Activated T-cell treated with anti-CD3 and anti-CD28 coated beads for 24 hours (primary cell): Measurements from ENCODE around the gene HIPK3.

Experiments
- DNase-seq: peaks from one replicate; pipeline ENCODE4 v3.0.0-alpha.2; 2020; ENCODE audit warnings: low read depth

The HIPK3 gene

DNA sequence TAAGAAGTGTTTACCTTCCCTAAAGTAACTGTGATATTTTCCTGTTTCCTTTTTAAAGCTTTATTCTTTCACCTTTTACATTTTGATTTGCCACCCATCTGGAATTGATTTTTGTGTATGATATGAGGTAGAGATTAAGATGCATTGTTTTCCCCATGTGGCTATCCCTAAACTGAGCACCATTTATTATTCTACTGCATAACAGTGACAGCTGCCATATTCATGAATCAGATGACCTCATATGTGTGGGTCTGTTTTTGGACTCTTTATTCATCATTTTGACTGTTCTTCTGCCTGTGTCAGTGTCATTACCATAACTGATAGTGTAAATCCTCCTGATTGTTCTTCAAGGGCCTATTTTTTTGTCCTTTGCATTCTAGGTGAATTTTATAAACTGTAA is 50.8 kb downstream of the HIPK3 start:
- no peak for DNase-seq

DNA sequence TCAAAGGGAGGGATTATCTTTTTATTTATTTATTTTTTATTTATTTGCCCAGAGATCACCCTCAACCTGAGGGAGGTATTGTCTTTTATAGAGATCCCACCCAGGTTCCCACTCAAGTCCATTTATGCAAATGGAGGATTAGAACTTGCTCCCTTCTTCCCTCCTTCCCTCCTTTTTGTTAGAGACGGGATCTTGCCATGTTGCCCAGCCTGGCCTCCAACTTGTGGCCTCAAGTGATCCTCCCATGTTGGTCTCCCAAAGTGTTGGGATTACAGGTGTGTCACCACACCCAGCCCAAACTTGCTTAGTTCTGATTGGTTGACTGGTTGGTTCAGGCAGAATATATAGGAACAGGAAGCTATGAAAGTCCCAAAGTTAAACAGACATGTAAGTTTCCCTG is 51.9 kb downstream of the HIPK3 start:
- DNase-seq: no peak

DNA sequence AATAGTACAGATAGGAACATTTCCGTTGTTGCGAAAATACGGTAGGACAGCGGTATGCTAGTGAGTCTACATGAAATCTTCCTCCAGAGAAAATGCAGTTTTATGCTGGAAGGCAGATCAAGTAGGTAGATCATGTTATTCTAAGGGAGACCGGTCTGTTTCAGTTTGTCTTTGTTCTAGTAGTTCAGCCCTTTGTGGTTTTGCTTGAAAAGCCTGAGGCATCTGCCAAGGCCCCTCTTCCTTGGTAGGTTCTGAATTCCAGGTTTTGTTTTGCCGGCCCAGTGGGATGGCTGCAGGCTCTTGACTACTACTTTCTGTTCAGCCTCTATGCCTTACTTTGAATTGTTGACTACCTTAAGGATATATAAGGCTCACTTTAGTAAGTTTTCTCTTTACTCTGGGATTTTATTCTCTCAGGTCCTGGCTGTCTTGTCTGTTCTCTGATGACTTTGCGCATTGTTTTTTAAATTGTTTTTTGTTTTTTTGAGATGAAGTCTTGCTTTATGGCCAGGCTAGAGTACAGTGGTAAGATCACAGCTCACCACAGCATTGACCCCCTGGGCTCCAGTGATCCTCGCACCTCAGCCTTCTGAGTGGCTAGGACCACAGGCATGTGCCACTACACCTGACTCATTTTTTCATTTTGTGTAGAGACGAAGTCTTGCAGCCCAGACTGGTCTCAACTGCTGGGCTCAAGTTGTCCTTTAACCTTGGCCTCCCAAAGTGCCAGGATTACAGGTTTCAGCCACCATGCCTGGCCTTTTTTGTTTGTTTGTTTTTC is 53.7 kb downstream of the HIPK3 start:
- no peak for DNase-seq

DNA sequence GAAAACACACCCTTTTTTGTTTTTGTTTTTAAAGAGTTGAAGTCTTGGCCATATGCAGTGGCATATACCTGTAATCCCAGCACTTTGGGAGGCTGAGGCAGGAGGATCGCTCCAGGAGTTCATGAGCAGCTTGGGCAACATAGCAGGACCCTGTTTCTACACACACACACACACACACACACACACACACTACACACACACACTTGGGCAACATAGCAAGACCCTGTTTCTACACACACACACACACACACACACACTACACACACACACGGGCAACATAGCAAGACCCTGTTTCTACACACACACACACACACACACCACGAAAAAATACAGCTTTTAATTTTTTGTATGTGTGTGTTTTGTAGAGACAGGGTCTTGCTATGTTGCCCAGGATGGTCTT is 54.5 kb downstream of the HIPK3 start:
- DNase-seq: no peak

DNA sequence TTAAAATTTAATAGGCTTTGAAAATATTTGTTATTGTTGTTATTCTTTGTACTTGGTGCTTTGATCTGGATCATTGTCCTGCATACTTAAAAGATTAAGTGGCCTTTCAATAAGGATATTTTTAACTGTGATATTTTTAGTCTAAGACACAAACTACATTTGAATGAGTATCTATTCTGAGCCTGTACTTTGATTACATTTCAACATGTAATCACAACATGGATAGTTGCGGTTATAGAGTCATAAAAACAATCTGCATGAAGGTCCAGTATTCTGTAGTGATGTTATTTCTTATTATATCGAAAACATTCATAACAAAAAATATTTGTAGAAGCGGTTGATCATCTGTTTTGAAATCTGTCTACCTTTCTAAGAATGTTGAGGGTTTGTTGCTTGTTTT is 58.6 kb downstream of the HIPK3 start:
- DNase-seq: no peak

DNA sequence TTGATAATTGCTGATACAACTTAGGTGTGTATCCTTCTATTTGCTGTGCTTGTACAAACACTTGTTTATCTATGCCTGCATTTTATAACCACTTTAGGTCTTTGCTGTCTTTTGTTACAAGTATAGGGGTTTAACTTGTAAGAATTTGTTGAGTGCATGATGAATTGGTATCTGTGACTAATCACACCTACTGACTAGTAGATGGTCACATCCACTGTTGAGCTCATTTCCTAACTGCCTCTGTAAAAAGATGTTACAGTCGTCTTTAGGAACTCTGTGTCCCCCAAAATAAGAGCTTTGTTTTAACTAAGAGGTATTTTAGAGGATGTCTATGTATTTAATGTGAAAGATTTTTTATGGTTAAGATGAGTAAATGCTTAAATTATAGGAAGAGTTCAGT is 60.5 kb downstream of the HIPK3 start:
- no peak for DNase-seq

DNA sequence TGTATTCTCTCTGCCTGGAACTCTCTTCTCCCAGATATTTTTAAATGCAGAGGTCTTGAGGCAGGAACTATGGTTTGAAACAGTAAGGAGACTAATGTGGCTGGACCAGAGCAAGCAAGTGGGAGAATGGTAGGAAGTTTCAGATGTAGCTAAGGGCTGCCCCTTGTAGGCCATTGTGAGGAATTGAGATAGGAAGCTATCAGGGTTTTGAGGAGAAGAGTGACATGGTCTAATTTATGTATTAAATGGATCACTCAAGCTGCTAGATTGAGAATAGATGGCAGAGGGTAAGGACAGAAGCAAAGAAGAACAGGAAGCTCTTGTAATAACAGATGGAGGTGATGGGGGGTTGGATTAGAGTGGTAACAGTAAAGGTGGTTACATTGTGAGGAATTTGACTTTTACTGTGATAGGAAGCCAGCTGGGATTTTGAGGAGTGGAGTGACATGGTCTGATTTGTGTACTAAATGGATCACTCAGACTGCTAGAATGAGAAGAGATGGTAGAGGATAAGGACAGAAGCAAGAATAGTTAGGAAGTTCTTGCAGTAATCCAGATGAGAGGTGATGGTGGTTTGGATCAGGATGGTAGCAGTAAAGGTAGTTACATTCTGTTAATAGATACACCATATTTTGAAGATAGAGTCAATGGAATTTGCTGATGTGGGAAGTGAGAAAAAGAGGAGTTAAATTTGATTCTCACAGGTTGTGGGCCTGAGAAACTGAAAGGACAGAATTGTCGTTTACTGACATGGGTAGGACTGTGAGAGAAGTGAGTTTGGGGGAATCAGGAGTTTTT is 63.0 kb downstream of the HIPK3 start:
- DNase-seq: no peak

DNA sequence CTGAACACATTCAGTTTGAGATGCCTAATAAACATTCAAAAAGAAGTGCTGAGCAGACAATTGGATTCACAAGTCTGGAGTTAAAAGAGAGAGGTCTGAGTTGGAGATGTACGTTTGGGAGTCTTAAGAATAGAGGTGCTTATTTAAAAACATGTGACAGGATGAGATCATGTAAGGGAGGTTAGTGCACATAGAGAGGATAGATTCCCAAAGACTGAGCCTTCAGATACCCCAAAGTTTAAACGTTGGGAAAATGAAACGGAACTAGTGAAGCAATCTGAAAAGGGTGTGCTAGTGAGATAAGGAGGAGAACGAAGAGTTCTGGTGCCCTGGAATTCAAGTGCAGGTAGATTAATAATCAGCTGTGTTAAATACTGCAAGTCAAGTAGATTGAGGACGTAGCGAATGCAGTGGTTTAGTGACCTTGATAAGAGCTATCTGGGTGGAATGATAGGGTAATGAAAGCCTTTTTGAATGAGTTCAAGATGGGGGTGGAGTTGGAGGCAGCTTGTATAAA is 63.7 kb downstream of the HIPK3 start:
- no peak for DNase-seq

DNA sequence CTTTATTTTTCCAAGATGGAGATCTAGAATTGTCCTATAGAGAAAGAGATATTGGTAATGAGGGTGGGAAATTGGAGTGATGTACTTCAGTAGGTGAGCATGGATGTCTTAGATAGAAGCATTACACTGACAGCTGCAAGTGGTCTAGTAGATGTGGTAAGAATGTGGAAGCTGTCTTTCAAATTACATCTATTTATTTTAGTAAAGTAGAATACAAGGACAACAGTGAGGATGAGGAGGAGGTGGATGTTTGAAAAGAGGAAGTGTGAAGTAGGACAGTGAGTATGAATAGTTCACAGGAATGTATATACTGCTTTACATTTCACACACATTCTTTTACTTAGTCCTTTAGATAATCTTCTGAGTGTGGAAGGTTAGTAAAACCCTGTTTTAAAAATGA is 64.2 kb downstream of the HIPK3 start:
- DNase-seq: no peak

DNA sequence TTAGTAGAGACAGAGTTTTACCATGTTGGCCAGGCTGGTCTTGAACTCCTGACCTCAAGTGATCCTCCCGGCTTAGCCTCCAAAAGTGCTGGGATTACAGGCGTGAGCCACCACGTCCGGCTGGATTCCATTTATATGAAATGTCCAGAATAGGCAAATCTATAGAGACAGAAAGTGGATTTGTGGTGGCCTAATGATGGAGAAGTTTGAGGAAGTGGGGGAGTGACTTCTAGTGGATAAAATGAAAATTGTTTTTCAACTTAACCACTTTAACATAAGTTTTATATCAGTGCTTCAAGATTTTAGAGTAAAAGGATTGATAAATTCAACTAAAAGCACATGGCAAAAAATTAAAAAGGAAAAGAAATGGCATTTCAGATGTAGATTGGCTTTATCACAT is 66.2 kb downstream of the HIPK3 start:
- DNase-seq: no peak

DNA sequence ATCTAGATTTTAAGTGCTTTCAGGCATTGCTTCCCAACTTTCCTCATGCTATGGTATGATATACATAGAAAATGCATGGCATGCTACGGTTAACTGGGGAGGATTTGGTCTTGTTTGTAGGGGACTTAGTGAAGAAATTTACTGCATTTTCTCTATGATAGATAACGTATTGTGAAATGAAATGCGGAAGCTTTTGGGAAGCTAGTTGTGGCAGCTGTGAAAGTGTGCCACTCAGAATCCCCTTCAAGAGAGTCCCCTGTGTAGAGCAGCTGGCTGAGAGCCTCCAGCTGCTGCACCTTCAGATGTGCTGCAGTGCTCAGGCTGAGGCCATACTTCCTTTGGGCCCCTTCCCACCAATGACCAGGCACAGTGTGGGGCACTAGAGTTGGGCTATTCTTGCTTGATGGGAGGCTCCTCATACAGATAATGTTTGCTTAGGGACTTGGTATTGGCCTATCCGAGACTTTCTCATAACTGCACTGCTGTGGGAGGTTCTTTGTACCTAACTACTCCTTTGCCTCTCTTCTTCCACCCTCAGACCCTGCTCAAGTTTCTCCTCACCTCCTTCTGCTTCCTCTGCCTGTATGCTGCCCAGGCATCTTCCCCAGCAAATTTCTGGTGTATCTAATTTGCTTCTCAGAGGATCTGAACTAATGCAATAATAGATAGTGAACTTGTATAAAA is 67.3 kb downstream of the HIPK3 start:
- no peak for DNase-seq

DNA sequence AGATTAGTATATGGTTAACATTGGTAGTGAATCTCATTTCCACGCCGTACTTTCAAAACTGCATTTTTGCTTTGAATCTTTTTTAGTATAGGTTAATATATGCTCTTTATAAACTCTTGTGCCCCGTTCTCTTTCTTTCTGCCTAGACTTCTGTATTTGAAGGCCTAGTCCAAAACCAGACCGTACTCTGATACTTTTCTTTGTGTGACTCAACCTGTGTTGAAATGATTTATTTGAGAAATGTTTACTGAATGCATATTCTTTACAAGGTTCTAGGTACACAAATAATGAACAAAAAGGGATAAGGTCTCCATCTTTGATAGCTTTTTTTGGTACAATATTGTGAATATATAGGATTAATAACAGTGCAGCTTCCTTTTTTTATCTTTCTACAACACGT is 68.3 kb downstream of the HIPK3 start:
- no peak for DNase-seq

DNA sequence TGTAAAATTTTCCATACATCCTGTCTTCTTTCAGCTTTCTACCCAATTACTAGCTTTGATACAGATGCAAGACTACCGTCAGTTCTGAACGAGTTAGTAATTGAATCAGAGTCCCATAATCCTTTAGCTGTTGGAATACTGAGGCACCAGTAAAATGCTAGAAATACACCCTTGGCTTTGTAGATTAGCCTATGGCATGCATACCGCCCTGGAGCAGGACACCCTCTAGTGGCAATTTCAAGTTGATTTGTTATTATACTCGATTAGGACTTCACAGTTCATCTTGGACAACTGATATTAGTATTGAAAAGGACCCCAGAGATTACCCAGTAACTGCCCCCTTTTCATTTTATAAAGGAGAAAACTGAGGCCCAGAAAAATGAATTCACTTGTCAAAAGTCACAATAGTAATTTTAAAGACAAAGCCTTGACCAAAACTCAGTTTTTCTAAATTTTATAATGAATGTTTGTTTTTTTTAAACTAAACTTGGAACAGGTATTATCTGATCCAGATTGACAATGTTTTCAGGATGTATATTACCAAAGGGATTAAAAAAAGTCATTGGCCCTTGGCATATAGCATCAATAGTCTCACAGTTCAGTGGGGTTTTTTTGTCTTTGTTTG is 72.6 kb downstream of the HIPK3 start:
- DNase-seq: peak; percentile 5

DNA sequence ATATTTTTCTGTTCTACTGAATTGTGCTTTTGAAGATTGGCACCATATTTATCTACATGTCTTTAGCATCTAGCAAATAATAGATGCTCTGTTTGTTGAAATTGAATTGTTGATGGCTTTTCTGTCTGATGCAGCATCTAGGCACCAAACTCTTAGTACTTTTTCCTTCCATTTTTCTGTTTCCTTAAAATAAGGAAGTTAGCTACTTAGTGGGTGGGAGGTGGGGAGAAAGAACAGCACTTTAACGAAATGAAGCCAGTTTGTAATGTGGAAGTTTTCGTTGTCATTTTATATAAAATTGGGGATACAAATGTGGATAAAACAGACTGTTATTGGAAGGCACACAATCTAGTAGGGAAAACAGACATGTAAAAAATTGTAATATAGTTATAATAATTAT is 76.6 kb downstream of the HIPK3 start:
- no peak for DNase-seq

DNA sequence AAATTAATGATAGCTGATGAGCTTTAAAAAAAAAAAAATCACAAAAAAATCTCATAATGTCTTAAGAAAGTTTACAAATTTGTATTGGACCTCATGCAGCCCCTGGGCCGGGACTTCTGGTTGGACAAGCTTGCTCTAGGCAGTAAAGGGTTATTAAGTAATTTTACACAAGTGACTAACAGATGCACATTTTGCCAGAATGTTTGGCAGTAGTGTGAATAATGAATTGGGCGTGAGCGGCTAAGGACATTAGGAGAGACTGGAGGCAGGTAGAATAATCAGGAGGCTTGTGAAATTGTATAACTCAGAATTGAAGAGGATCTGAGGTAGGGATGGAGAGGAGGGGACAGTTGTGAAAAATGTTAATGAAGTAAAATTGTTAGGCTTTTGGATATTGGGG is 77.4 kb downstream of the HIPK3 start:
- no peak for DNase-seq

DNA sequence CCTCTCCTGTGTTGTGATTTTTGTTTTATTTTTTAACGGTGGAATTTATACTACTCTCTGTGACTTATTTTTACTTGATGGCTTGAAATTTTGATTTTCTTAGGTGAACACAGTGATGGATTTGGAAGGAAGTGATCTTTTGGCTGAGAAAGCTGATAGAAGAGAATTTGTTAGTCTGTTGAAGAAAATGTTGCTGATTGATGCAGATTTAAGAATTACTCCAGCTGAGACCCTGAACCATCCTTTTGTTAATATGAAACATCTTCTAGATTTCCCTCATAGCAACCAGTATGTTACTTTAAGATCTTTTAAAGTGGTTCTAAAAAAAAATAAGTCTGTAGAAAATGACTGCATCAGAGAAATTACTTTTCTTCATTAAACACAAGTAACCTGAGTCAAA is 82.1 kb downstream of the HIPK3 start:
- DNase-seq: no peak

DNA sequence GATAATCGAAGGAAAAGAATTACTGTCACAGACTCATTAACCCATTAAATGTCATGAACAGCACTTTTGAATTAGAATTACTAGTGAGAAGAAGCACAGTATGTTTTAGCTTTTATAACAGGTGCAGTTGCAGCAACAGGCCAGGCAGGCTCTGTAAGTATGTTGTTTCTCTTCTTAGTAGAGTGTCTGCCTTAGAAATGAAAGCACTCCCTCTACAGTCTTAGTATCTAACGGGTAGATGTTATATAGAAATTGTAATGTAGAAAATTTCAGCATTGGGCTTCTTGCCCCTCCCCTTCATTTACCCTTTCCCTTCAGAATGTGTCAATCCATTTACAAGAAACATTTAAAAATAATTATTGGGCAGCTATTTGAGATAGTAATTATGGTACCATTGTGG is 87.4 kb downstream of the HIPK3 start:
- DNase-seq: no peak

DNA sequence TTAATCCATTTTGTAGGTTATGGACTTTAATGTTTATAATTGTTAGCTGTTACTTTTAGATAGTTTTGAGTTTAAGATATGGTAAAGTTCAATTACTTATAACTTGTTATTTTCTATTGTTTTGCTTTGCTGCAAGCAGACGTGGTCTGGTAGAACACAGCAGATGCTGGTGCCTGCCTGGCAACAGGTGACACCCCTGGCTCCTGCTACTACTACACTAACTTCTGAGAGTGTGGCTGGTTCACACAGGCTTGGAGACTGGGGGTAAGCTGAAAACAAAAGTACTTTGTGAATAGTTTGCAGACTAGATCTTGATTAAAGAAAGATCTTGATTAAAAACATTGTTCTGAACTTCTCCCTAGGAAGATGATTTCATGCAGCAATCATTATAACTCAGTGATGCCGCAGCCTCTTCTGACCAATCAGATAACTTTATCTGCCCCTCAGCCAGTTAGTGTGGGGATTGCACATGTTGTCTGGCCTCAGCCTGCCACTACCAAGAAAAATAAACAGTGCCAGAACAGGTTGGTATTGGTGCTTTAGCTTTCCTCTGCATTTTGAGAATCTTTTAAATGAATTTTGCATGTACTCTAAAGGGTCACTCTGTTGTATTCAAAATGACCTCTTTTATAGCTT is 90.4 kb downstream of the HIPK3 start:
- no peak for DNase-seq

DNA sequence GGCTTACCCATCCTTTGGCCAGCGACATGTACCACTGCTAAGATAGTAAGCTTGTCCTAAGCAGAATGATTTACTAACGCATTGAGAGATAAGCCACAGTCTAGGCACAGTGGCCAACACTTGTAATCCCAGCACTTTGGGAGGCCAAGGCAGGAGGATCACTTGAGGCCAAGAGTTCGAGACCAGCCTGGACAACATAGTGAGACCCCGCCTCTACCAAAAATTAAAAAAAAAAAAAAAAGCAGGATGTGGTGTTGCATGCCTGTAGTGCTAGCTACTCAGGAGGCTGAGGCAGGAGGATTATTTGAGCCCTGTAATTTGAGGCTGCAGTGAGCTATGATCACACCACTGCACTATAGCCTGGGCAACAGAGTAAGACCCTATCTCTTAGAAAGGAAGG is 93.1 kb downstream of the HIPK3 start:
- DNase-seq: no peak

DNA sequence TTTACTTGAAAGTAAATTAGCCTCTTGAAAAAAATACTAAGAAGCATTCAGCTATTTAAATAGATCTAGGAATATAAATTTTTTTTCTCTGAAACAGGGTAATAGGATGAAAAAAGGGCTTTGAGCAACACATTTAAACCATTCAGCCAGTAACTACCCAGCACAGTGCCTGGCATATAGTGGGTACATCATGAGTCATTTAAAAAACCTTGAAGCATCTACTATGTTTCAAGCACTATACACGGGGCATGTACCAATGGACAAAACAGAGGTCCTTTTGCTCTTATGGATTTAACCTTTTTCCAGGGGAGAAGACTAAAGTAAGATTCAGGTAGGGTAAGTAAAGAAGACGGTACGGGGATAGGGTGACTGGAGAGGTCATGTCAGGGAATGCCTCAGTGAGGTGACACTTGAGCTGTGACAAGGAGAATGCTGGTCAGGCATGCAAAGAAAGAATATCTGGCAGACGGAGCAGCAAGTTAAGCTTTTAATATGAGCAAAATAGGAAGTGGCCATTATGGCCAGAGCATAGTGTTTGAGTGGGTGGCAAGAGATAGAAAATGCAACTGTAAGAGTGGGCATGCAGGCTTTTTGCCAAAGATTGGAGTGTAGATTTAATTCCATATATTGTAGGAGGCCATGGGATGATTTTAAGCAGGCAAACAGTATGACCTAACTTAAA is 101.1 kb downstream of the HIPK3 start:
- no peak for DNase-seq

DNA sequence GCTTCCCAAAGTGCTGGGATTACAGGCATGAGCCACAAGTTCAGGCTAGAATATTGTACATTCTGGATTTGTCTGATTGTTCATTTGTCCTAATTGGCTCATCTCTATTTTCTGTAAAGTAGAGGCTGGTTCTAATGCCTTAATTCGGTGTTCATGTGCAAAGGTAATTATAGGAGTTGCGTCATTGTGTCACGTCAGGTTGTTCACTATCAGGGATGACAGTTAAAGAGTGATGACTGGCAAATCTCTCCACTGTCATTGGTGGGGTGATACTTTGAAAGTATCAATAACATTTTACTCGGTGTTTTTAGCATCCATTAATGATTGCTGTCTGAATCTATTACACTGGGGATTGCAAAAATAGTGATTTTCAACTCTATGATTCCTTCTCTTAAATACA is 103.5 kb downstream of the HIPK3 start:
- no peak for DNase-seq
